GM19397 (cell line): Measurements from ENCODE around the gene SRCIN1.

Source experiments
- ATAC-seq: cut with Tn5 transposase; IDR thresholded peaks from one replicate; pipeline ENCODE4 v1.9.1; 2021; ENCODE audit warnings: mild to moderate bottlenecking, moderate library complexity; ENCODE audit not compliant: unreplicated experiment

Gene SRCIN1

GRCh38 chr17:38585056-38585917 lies 20.5 kb downstream of the SRCIN1 start:
- no peak for ATAC-seq

- no peak for ATAC-seq
Measured at GRCh38 chr17:38584350-38584925, 21.3 kb downstream of the SRCIN1 start.

- ATAC-seq = no peak
Measured at GRCh38 chr17:38583828-38584349, 21.9 kb downstream of the SRCIN1 start.

GRCh38 chr17:38583176-38583575 lies 22.6 kb downstream of the SRCIN1 start:
- ATAC-seq = no peak

- no peak for ATAC-seq
Measured at GRCh38 chr17:38582069-38582468, 23.7 kb downstream of the SRCIN1 start.

GRCh38 chr17:38579934-38580333 lies 25.8 kb downstream of the SRCIN1 start:
- no peak for ATAC-seq

- ATAC-seq = no peak
Measured at GRCh38 chr17:38579083-38579480, 26.7 kb downstream of the SRCIN1 start.

GRCh38 chr17:38578229-38579082 lies 27.3 kb downstream of the SRCIN1 start:
- ATAC-seq = no peak

GRCh38 chr17:38577645-38578173 lies 28.0 kb downstream of the SRCIN1 start:
- no peak for ATAC-seq

- ATAC-seq = no peak
Measured at GRCh38 chr17:38577244-38577643, 28.5 kb downstream of the SRCIN1 start.

- ATAC-seq = no peak
Measured at GRCh38 chr17:38575781-38576180, 30.0 kb downstream of the SRCIN1 start.

- ATAC-seq = no peak
Measured at GRCh38 chr17:38574712-38575111, 31.0 kb downstream of the SRCIN1 start.

- ATAC-seq = no peak
Measured at GRCh38 chr17:38572669-38573365, 32.9 kb downstream of the SRCIN1 start.

- no peak for ATAC-seq
Measured at GRCh38 chr17:38571833-38572668, 33.7 kb downstream of the SRCIN1 start.

GRCh38 chr17:38569701-38570512 lies 35.8 kb downstream of the SRCIN1 start:
- ATAC-seq = no peak

GRCh38 chr17:38568845-38569510 lies 36.8 kb downstream of the SRCIN1 start:
- ATAC-seq = no peak

- ATAC-seq = no peak
Measured at GRCh38 chr17:38568274-38568673, 37.5 kb downstream of the SRCIN1 start.

GRCh38 chr17:38567350-38567749 lies 38.4 kb downstream of the SRCIN1 start:
- ATAC-seq = no peak
